GM06990 (cell line): ENCODE data around the gene XYLT1.

ENCODE experiments used
- DNase-seq: peaks from one replicate; pipeline ENCODE4 v3.0.0-alpha.2; 2011; ENCODE audit not compliant: insufficient read length; ENCODE audit errors: extremely low read depth
- H3K27me3 ChIP-seq: replicated peaks from 2 replicates; pipeline ENCODE4 v1.6.0; 2011; ENCODE audit warnings: low read length; ENCODE audit not compliant: control insufficient read depth, insufficient read depth
- H3K36me3 ChIP-seq: 2 replicates; pipeline ENCODE4 v1.5.1; 2011; ENCODE audit warnings: low read length; ENCODE audit not compliant: control insufficient read depth, insufficient read depth
- H3K4me3 ChIP-seq: replicated peaks from 2 replicates; pipeline ENCODE4 v1.5.1; 2011; ENCODE audit warnings: low read depth, mild to moderate bottlenecking, control low read depth, low read length
- CTCF ChIP-seq: IDR thresholded peaks from 2 replicates; pipeline ENCODE4 v1.5.1; 2011; ENCODE audit warnings: low read length, control low read depth, mild to moderate bottlenecking, inconsistent platforms; ENCODE audit not compliant: insufficient read depth, poor library complexity, severe bottlenecking

Gene XYLT1

GRCh38 chr16:17194190-17194780, 276.5 kb downstream of the XYLT1 start:
- peak; percentile 84 for TF ChIP-seq CTCF
- H3K27me3 ChIP-seq: no peaks in the 10 kb centered on the region
- H3K36me3 ChIP-seq: no peaks in the 10 kb centered on the region
- peak; percentile 18 for DNase-seq
- no peak overlapping the region for H3K4me3 ChIP-seq

GRCh38 chr16:17193566-17194100, 277.1 kb downstream of the XYLT1 start:
- no peaks in the 10 kb centered on the region for H3K36me3 ChIP-seq
- no peaks in the 10 kb centered on the region for H3K27me3 ChIP-seq
- no peak for TF ChIP-seq CTCF
- no peak overlapping the region for H3K4me3 ChIP-seq
- no peak for DNase-seq

DNA sequence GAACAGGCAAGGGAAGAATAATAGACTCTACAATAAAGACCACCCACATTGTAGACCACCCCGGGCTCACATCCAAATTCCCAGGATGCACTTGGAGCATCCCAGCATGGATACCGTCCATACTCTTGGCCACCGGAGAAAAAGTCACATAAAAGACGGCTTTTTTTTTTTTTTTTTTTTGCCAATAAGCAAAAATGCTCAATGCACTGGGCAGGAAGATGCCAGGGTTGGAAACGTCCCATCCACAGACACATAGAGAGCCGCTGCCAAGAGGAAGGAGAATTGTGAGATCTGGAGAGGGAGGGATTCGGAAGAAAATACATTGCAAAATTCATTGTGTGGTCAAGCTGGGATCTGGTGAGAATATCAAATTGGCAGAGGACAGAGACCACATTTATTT, 286.7 kb downstream of the XYLT1 start:
- no peak overlapping the region for H3K4me3 ChIP-seq
- H3K36me3 ChIP-seq: no peaks in the 10 kb centered on the region
- no peak for TF ChIP-seq CTCF
- no peak for DNase-seq
- H3K27me3 ChIP-seq: no peaks in the 10 kb centered on the region; the same call in 1 of the 2 replicates

DNA sequence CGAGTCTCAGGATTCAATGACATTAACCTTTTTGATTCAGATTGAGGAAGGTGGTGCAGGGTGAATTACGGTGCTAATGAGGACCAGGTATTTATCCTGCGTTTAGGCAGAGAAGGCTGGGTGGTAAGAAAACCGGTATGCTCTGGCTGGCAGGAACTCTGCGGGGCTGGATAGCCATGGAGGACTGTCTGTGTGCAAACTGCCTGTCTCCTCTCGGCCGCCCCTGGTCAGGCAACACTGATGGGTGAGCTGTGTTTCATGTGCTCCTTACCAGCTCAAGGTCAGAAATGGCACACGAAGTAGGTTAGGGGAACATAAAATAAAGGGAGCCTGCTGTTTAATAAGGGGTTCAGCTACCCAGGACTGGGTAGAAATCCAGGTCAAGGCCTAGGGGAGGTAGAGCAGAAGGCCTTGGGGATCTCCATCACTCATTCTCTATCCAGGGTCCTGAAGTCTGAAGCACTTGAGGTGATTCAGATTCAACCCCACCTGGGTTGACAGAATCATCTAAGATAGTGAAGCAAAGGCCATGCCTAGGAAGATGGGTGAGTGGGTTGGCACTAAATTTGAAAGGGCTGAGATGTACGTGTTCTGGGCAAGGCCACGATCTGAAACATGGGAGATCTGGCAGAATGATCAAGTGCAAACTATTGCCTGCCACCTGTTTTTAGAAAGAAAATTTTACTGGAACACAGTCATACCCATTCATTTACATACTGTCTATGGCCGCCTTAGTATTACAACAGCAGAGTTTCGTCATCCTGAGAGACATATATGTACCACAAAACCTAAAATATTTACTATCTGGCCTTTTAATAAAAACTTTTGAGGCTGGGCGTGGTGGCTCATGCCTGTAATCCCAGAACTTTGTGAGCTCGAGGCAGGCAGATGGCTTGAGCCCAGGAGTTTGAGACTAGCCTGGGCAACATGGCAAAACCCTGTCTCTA, 292.5 kb downstream of the XYLT1 start:
- Histone ChIP-seq H3K4me3 (no peak overlapping the region), H3K36me3 (no peaks in the 10 kb centered on the region), H3K27me3 (no peaks in the 10 kb centered on the region; the same call in 1 of the 2 replicates)
- DNase-seq: no peak
- no peak for TF ChIP-seq CTCF

DNA sequence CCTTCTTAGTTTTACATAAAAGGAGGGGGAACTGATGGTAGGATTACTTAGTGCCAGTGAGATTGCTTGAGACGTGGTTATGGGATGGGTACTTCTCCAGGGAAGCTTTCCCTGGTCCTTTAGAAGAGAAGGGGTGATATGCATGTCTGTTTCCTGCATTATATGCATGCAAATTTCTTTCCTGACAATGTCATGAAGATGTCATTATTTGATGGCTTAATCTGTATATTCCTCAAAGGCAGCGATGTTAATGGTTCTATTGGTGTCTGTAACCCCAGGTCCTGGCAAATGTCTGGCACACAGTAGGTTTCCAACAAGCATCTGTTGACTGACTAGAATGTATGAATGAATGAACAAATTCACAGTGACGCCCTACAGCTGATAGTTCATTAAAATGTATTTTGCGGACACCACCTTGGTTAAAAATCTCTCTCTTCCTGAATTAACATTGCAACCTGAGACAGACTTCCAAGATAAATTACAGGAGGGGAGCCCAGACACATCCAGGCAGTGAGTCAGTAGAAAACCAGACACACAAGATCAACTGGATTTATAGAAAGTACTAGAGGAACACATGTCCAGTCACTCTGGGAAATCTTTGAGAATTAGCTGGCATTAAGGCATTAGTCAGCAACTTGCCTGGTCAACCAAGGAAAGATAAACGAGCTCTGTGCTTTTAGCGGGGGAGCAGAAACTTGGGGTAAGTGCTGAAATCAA, 293.4 kb downstream of the XYLT1 start:
- TF ChIP-seq CTCF: no peak
- Histone ChIP-seq H3K36me3 (no peaks in the 10 kb centered on the region), H3K4me3 (no peak overlapping the region), H3K27me3 (no peaks in the 10 kb centered on the region)
- DNase-seq: no peak
